ENCODE data around the gene SPATA31D4.

The SPATA31D4 gene

GRCh38 chr9:81968026-81968425 lies 39.8 kb downstream of the SPATA31D4 start:
- no peak for DNase-seq

- no peak for DNase-seq
Observed at GRCh38 chr9:81969971-81970370, 41.7 kb downstream of the SPATA31D4 start.

- no peak for DNase-seq
Observed at GRCh38 chr9:81971727-81972126, 43.5 kb downstream of the SPATA31D4 start.

GRCh38 chr9:81974764-81975163 lies 46.5 kb downstream of the SPATA31D4 start:
- no peak for DNase-seq

GRCh38 chr9:81976351-81976750 lies 48.1 kb downstream of the SPATA31D4 start:
- DNase-seq = no peak

GRCh38 chr9:81979196-81979595 lies 51.0 kb downstream of the SPATA31D4 start:
- no peak for DNase-seq

GRCh38 chr9:81980568-81980967 lies 52.3 kb downstream of the SPATA31D4 start:
- no peak for DNase-seq

- no peak for DNase-seq
Observed at GRCh38 chr9:81981883-81982282, 53.7 kb downstream of the SPATA31D4 start.
